Central memory CD8-positive, alpha-beta T cell (primary cell): Measurements from ENCODE around the gene PEAK1.
"Not testable (repeated sequence)": the region's sequence is repeated elsewhere in the genome, so short reads cannot be mapped to it uniquely, and the experiment has no call there.

ENCODE experiments used
- ATAC-seq: fragments of 150-1000 bp; cut with Tn5 transposase; replicated peaks from 2 replicates; pipeline ENCODE4 v1.10.0; 2022; ENCODE audit warnings: mild to moderate bottlenecking, moderate FRiP score, moderate number of reproducible peaks; ENCODE audit not compliant: poor library complexity, severe bottlenecking; ENCODE audit errors: extremely low read depth
- DNase-seq, 2 donors: peaks; one replicate each; pipeline ENCODE4 v3.0.0; 2021; ENCODE audit warnings: low spot score in 2 of 2
- H3K27ac Mint-ChIP-seq: one replicate; pipeline ENCODE4 v1.8.0; 2022; ENCODE audit warnings: low read depth, mild to moderate bottlenecking, moderate library complexity, mixed read lengths
- H3K27me3 Mint-ChIP-seq: one replicate; pipeline ENCODE4 v1.8.0; 2022; ENCODE audit warnings: mixed read lengths
- H3K36me3 Mint-ChIP-seq: one replicate; pipeline ENCODE4 v1.8.0; 2022; ENCODE audit warnings: mild to moderate bottlenecking, moderate library complexity, mixed read lengths; ENCODE audit not compliant: insufficient read depth
- H3K4me1 Mint-ChIP-seq: one replicate; pipeline ENCODE4 v1.8.0; 2022; ENCODE audit warnings: mixed read lengths
- H3K4me3 Mint-ChIP-seq: one replicate; pipeline ENCODE4 v1.8.0; 2022; ENCODE audit warnings: mild to moderate bottlenecking, moderate library complexity, mixed read lengths
- H3K9me3 Mint-ChIP-seq: one replicate; pipeline ENCODE4 v1.8.0; 2022; ENCODE audit warnings: mixed read lengths

PEAK1 gene

GRCh38 chr15:77418391-77418965 lies 1.4 kb downstream of the PEAK1 start:
- peaks cover 31% of the 10 kb centered on the region for H3K4me1 Mint-ChIP-seq
- DNase-seq = no peak
- H3K4me3 Mint-ChIP-seq = peak overlapping the region; percentile 99

GRCh38 chr15:77417602-77418001 lies 2.3 kb downstream of the PEAK1 start:
- Mint-ChIP-seq H3K4me3 (no peak overlapping the region), H3K27ac (no peak overlapping the region), H3K4me1 (peaks cover 22% of the 10 kb centered on the region), H3K9me3 (no peaks in the 10 kb centered on the region), H3K27me3 (no peaks in the 10 kb centered on the region), H3K36me3 (peaks cover 10% of the 10 kb centered on the region)
- DNase-seq (no peak), ATAC-seq (no peak)

More at GRCh38 chr15:77418391-77418965, 1.4 kb downstream of the PEAK1 start:
- Mint-ChIP-seq H3K9me3 (no peaks in the 10 kb centered on the region), H3K36me3 (peaks cover 10% of the 10 kb centered on the region), H3K27ac (peak overlapping the region; percentile 85), H3K27me3 (no peaks in the 10 kb centered on the region)
- no peak for ATAC-seq

- no peak for ATAC-seq
- H3K4me1 Mint-ChIP-seq = peaks cover 21% of the 10 kb centered on the region
Observed at GRCh38 chr15:77416954-77417353, 3.0 kb downstream of the PEAK1 start.

GRCh38 chr15:77416148-77416455 lies 3.8 kb downstream of the PEAK1 start:
- H3K4me3 Mint-ChIP-seq = no peak overlapping the region
- peaks cover 18% of the 10 kb centered on the region for H3K4me1 Mint-ChIP-seq
- H3K36me3 Mint-ChIP-seq = peaks cover 10% of the 10 kb centered on the region
- no peaks in the 10 kb centered on the region for H3K9me3 Mint-ChIP-seq
- no peak for ATAC-seq
- DNase-seq = no peak
- H3K27ac Mint-ChIP-seq = no peak overlapping the region
- H3K27me3 Mint-ChIP-seq = no peaks in the 10 kb centered on the region

More at GRCh38 chr15:77416954-77417353, 3.0 kb downstream of the PEAK1 start:
- H3K27ac Mint-ChIP-seq = no peak overlapping the region
- no peak overlapping the region for H3K4me3 Mint-ChIP-seq
- H3K36me3 Mint-ChIP-seq = peaks cover 10% of the 10 kb centered on the region
- H3K9me3 Mint-ChIP-seq = no peaks in the 10 kb centered on the region
- H3K27me3 Mint-ChIP-seq = no peaks in the 10 kb centered on the region
- no peak for DNase-seq

- Mint-ChIP-seq H3K4me3 (no peak overlapping the region), H3K36me3 (peaks cover 6% of the 10 kb centered on the region), H3K4me1 (peaks cover 13% of the 10 kb centered on the region), H3K27ac (no peak overlapping the region), H3K9me3 (no peaks in the 10 kb centered on the region), H3K27me3 (no peaks in the 10 kb centered on the region)
- no peak for DNase-seq
- no peak for ATAC-seq
Observed at GRCh38 chr15:77415450-77416147, 4.3 kb downstream of the PEAK1 start.

GRCh38 chr15:77414789-77415442 lies 5.0 kb downstream of the PEAK1 start:
- ATAC-seq = no peak
- no peaks in the 10 kb centered on the region for H3K36me3 Mint-ChIP-seq
- H3K9me3 Mint-ChIP-seq = no peaks in the 10 kb centered on the region
- no peak overlapping the region for H3K27ac Mint-ChIP-seq
- no peaks in the 10 kb centered on the region for H3K27me3 Mint-ChIP-seq
- H3K4me1 Mint-ChIP-seq = peaks cover 13% of the 10 kb centered on the region
- no peak overlapping the region for H3K4me3 Mint-ChIP-seq
- DNase-seq = no peak

- no peak overlapping the region for H3K4me3 Mint-ChIP-seq
- no peaks in the 10 kb centered on the region for H3K9me3 Mint-ChIP-seq
- ATAC-seq (no peak), DNase-seq (no peak)
- no peaks in the 10 kb centered on the region for H3K36me3 Mint-ChIP-seq
- no peaks in the 10 kb centered on the region for H3K27me3 Mint-ChIP-seq
- H3K27ac Mint-ChIP-seq = no peak overlapping the region
- H3K4me1 Mint-ChIP-seq = peaks cover 15% of the 10 kb centered on the region
Observed at GRCh38 chr15:77413699-77414349, 6.1 kb downstream of the PEAK1 start.

GRCh38 chr15:77412972-77413698 lies 6.8 kb downstream of the PEAK1 start:
- Mint-ChIP-seq H3K9me3 (no peaks in the 10 kb centered on the region), H3K4me1 (peaks cover 8% of the 10 kb centered on the region), H3K27me3 (no peaks in the 10 kb centered on the region), H3K36me3 (no peaks in the 10 kb centered on the region), H3K4me3 (no peak overlapping the region), H3K27ac (no peak overlapping the region)
- no peak for DNase-seq
- ATAC-seq = no peak

- ATAC-seq (no peak), DNase-seq (no peak)
- Mint-ChIP-seq H3K9me3 (no peaks in the 10 kb centered on the region), H3K4me3 (no peak overlapping the region), H3K27ac (no peak overlapping the region), H3K27me3 (no peaks in the 10 kb centered on the region), H3K4me1 (peaks cover 15% of the 10 kb centered on the region), H3K36me3 (no peaks in the 10 kb centered on the region)
Observed at GRCh38 chr15:77411619-77411976, 8.3 kb downstream of the PEAK1 start.

- H3K36me3 Mint-ChIP-seq = no peaks in the 10 kb centered on the region
- no peaks in the 10 kb centered on the region for H3K9me3 Mint-ChIP-seq
- DNase-seq = no peak
- no peaks in the 10 kb centered on the region for H3K27me3 Mint-ChIP-seq
- no peak overlapping the region for H3K4me3 Mint-ChIP-seq
- H3K27ac Mint-ChIP-seq = no peak overlapping the region
- H3K4me1 Mint-ChIP-seq = peaks cover 21% of the 10 kb centered on the region
- no peak for ATAC-seq
Observed at GRCh38 chr15:77410701-77411618, 8.9 kb downstream of the PEAK1 start.

GRCh38 chr15:77410157-77410500 lies 9.8 kb downstream of the PEAK1 start:
- peaks cover 23% of the 10 kb centered on the region for H3K4me1 Mint-ChIP-seq
- not testable (repeated sequence) for H3K27me3 Mint-ChIP-seq, H3K36me3 Mint-ChIP-seq, H3K9me3 Mint-ChIP-seq, DNase-seq, ATAC-seq
- H3K27ac Mint-ChIP-seq = peak overlapping the region; percentile 42
- peak overlapping the region; percentile 11 for H3K4me3 Mint-ChIP-seq
